ENCODE results near the gene FANCE.

Gene FANCE

DNA sequence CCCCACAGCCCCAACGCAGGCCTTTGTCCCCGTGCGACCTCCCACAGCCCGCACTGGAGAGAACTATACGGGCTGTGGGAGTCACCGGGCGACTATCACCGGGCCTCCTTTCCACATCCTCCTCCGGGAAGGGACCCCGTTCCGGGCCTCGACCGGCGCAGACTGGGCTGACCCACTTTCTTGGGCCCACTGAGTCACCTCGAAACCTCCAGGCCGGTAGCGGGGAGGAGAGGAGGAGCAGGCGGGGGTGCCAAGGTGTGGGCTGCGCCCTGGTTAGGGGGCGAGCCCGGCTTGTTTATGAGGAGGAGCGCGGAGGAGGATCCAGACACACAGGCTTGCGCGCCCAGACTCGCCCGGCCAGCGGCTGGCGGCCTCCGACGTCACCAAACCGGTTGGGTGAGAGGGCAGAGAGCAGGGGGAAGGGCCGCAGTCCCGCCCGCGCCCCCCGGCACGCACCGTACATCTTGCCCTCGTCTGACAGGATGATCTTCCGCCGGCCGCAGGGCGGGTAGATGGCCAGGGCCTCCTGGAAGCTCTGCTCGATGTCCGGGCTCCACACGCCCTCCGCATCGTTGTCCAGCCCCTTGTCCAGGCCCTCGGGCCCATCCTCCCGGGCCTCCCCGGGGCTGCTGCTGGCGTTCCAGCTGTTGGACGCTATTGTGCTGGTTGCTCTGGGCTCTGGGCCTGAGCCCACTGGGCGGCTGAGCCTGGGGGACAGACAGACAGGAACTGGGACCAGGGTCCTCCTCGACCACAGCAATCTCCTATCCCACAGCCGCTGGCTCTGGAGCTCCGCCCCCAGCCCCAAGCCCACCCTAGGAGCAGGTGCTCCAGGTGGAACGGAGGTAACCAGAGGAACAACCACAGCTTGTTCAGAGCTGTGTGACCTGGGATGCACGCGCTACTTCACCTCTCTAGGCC is 34.1 kb downstream of the FANCE start:
- DNase-seq = no peak

DNA sequence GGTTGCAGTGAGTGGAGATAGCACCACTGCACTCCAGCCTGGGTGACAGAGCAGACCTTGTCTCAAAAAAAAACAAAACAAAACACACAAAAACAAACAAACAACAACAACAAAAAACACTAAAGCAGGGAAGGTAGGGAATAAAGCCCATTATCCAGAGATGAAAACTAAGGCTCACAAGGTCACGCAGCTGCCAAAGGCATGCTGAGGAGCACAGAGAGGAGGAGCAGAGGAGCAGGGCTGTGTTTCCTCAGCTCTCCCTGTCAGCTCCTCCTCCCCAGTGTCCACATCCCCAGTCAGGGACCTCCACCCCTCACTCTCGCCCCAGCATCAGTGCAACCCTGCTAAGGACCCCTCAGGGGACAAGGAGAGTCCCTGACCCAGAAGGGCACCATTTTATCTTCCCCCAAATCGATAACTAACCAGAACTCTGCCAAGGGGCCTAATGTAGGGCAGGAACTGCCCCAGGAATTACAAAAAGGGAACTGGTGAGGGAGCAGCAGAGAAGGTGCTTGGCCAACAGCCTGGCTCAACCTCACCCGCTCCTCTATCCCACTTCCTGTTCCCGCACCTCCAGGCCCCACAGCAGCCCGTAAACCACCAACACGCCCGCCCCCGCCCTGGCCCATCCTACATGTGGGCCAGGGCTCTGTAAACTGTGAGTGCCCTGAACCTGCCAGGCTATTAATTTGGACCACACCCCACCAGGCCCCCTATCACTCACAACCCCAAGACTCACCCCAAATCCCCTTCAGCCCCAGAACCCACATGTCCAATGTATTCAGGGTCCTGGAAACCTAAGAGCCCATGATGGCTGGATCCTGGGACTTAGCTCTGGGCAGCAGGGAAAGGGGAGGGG is 35.7 kb downstream of the FANCE start:
- no peak for DNase-seq

DNA sequence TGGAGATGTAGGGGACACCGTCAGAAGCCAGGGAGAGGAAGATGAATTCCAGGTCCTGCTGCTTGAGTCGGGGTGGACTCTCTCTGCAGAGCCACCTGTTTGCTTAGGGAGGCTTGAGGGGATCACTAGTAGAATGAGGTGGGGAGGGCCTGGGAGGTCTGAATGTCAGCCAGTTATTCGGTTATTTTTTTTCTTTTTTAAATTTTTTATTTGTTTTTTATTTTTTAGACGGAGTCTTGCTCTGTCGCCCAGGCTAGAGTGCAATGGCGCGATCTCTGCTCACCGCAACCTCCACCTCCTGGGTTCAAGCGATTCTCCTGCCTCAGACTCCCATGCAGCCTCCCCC is 36.4 kb downstream of the FANCE start:
- DNase-seq = no peak

DNA sequence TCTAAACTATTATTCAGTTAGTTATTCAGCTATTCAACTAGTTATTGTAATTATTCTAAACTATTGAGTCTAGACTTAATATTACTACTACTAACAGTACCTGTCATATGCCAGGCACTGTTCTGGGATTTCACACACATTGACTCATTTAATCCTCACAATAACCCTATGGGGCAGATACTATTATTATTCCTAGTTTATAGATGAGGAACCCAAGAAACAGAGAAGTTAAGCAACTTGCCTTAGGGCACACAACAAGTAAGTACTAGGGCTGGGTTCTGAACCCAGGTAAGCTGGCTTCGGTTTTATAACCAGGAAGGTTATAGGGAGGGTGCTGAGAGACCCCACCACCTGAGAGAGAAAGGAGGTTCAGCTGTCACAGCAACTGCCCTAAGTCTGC is 36.9 kb downstream of the FANCE start:
- no peak for DNase-seq

DNA sequence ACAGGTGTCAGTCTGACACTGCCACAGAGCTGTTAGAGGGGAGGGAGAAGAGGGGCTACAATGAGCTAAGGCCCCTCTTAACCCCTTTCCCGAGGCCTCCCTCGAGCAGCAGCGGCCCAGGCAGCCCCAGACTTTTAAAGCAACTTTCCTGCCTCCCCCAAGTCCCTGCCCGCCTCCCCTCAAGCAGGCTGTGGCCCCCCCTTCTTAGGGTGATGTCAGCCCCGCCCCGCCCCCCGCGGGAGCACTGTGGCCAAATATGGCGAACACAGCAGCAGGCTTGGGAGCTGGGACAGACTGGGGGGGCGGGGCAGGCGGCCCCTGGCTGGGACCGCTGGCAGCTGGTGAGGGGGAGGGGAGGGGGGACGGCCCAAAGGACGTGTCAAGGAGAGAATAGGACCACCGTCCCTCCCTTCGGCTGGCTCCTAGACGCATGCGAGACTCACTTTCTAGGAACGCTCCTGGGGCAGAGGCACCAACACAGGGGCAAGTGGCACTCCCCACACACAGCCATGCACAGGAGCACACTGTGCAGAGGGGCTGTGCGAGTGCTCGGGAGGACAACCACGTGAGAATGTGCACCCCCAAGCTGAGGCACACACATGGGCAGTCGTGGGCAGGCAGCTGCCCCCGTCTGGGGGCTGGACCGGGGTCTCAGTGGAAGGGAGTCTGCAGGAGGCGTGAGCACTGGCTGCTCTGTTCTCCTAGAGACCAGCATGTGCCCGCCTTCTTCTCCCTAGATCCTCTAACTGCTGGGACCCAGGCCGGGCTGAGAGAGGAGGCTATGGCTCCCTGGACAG is 38.1 kb downstream of the FANCE start:
- DNase-seq = no peak

DNA sequence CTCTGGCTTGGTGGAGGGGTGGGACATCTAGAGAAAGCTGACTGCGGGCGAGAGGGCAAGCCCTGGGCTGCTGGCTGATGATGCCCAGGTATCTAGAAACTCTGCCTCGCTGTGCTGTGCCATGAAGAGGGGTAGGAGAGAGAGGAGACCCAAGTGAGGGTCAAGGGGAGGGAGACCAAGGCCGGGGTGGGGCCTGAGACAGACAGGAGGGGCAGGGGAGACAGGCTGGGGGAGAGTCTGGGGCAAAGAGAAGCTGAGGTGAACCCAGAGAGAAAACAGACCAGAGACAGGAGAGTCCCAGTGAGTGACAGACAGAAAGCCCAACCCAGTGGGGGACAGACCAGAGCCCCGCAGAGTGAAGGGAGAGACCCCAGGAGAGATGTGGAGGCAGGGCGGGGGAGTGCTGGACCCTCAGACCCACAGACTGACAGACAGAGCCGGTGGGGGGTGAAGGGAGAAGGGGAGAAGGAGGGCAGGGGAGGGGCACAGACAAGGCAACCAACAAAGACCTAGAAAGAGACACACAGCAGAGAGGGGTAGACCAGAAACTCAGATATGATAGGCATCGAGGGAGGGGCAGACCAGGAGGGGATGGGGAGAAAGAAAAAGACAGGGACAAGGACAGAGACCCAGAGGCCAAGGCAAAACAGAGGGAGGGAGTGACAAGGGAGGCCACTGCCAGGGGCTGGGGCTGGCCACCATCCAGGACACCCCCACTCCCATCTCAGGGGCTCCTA is 38.9 kb downstream of the FANCE start:
- no peak for DNase-seq

DNA sequence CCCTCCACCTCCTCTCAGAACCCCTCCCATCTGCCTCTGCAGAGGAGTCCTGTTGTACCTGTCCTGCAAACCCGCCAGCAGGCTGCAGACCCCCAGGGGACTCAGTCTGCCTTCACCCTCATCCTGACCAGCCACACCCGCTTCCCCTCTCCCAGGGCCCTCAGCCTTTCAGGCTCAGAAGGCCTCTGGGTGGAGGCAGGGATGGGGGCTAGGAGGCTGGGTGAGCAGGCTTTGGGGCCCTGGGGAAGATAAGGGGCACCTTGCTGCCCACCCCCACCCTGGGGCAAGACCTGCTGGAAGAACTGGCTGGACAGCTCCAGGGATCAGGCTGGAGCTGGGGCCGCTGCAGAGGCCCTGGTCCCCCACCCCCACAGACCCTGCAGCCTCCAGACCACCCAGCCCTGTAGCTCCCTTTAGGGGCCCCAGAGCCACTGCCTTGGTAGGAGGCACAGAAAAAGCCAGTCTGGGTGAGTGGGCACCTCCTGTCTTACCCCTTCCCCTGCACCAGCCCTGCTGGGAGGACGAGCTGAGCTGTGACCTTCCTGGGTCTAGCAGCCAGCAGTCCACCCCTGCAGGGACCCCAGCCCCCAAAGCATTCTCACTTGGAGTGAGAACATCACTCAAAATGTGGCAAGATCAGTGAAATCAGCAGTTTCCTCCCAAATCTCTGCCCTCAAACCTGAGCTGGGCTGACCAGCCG is 39.6 kb downstream of the FANCE start:
- no peak for DNase-seq

DNA sequence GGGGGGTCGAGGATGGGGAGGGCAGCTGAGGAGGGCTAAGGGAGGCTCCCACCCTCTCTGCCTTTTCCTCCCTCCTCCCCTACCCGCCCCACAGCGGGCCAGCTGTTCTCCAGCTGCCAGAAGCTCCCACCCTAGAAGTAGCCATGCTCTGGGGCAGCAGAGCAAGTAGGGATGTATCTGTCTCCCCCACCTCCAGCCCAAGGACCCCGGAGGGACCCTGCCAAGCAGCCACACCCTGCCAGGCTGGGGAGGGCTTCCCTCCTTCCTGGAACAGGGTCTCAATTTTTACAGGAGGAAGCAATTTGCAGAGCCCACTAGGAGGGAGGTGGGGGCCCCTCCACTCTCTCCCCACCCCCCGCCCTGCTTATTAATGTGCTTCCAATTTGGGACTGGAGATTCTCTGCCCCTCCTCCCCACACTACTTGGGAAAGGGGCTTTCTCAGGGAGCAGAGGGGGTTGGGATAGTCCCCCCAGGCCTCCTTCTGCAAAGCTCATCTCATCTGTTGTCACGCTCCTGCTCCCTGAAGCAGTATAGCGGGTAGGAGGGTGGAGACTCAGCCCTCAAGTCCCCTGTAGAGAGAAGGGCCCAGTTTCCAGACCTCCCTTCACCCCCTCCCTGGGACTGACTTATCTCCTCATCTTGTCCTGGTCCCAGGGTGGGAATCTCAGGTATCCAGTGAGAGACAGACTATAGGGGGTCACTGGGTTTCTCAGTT is 40.3 kb downstream of the FANCE start:
- no peak for DNase-seq

DNA sequence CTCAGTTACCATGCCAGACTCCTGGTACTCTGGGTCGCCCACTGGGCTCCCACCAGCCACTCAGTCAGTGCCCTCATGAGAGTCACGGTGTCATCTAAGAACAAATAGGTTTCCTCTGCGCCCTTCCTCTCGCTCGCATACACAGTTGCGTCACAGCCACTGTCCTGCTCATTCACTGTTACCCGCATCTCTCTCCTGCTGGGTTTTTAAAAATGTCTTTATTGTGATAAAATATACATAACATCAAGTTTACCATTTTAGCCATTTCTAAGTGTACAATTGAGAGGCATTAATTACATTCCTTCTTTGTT is 40.8 kb downstream of the FANCE start:
- DNase-seq = no peak

DNA sequence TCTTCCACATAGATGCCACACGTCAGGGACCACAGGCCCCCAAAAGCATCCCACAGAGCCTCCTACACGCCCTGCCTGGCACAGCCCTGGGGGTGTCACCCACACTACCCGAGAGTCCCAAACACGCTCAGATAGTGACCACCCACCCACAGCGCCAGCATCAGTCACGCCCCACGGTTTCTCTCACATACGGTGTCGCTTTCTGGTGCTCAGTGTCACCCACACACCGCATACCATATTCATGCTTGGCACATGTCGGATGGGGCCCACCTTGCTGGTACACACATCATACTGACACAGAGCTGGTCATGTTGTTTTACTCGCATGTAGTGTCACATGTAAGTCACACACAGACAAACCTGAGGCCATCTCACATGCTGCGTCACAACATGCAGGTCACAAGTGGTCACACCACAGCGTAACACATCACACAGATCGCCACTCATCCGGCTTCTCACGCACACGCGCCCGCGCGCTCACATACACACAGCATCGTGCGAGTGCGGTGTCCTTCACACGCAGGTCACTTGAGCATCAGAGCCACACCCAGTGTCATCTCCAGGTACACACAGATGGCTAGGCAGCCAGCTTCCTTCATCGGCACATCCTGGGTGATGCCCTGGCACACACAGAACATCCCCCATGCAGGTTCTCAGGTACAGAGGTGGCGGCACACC is 41.3 kb downstream of the FANCE start:
- no peak for DNase-seq

DNA sequence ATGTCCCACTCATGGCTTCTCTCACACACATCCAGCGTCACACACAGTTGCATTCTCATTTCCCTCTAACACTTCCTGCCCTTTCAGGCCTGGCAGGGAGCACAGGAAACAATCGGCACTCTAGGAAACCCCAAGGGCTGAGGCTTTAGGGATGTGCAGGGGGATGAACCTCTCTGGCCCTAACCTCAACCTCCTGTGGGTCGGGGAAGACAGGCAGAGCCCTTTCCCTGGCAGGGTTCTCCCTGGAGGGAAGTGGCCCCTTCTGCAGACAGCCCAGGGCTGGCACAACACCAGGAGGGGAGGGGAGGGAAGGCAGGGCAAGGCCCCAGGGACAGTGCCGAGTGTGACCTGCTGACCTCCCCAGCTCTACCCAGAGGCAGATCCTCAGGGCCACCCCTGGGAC is 42.0 kb downstream of the FANCE start:
- DNase-seq = no peak

DNA sequence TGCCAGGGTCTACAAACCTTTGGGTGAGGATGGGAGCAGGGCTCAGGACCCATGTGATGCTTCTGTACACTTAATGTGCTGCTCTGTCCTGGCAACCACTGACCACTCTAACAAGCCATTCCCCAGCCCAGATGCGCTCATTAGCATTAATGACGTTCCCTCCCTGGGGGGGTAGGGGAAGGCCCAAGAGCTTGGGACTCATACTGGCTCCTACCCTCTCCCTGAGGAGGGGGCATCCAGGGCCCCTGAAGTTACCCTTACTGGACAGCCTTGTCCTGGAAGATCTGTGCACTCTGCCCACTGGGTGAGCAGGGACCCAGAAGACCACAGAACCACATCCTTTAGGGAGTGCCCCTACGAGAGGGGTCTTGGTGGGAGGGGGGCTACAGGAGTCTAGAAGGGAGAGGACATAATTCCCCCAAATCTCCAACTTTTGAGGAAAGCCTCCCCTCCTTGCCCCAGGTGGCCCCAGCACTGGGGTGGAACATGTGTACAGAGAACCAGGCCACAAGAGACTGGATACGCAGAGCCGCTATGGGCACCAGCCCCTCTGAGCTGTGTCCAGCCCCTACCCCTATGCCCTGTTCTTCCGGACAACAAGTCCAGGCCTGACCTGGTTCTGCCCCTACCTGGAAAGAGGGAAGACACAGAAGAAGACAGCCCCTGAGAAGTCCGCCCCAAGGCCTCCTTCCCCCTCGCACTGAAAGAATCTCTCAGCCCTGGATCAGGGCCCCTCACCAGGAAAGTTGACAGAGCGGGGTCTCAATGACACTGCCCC is 43.3 kb downstream of the FANCE start:
- no peak for DNase-seq

DNA sequence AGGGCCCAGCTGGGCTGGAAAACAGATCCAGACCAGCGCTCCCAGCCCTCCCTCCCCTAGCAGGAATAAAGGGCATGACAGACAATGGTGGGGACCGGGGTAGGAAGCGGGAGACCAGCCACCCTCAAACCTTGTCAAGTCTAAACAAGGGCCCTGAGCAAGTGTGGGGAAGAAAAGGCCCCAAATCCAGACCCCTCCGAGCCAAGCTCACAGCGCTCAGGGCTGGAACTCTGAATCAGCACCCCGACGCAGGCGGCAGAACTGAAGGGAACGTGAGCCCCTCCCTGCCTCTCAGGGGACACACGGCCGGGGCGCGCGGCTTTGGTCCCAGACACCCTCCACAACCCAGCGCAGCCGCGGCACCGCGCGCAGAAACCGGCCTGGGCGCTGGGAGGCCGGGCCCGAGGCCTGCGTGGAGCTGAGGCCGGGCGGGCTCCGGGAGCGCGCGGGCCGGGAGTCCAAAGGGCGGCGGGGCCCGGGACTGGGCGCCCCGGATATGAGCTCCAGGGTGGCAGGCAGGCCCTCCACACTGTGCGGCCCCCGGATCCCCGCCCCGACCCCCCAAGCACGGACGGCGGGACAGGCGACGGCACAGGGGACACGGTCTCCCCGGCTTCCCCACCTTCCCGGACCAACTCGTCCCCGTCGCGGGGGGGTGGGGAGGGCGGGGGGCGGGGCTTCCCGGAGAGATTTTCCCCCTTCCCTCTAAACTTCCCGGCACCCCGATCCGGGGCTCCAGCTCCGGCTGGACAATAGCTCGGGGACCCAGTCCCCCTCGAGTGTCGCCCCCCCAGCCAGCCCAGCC is 44.1 kb downstream of the FANCE start:
- peak in 1 of 2 experiments; percentile 31 for DNase-seq

DNA sequence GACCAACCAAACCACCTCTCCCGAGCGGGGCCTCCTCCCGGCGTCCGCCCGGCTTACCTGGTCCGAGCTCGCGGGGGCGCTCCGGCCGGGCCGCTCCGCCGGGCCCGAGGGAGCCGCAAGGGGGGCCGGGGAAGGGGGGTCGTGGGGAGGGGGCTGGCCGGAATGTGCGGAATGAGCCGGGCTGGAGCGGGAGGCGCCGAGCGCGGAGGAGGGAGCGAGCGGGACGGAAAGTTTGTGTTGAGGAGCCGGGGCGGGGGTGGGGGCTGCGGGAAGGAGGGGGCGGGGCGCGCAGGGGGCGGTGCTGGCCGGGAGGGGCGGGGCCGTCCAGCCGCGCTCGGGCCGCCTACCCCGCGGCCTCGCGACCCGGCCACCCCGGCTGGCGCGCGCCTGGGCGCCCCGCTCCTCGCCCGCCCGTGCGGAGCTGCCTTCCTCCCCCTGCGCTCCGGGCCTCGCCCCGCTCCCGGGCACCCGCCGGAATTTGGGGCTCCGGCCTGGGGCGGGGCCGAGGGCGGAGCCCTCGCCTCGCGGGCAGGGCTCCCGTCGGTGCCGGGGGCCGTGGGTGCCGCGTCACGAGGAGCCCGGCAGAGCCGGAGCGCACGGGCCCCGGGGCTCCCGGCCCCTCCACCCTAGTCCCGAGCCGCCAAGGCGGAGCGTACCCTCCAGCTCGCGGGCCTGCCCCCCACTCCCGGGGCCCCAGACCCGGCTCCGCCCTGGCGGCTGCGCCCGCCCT is 44.9 kb downstream of the FANCE start, which contains the start of gene TEAD3:
TSS of gene TEAD3 (minus strand) at position 239 of the 730 bp plus-strand sequence.
- peak in 1 of 2 experiments; percentile 40 for DNase-seq

DNA sequence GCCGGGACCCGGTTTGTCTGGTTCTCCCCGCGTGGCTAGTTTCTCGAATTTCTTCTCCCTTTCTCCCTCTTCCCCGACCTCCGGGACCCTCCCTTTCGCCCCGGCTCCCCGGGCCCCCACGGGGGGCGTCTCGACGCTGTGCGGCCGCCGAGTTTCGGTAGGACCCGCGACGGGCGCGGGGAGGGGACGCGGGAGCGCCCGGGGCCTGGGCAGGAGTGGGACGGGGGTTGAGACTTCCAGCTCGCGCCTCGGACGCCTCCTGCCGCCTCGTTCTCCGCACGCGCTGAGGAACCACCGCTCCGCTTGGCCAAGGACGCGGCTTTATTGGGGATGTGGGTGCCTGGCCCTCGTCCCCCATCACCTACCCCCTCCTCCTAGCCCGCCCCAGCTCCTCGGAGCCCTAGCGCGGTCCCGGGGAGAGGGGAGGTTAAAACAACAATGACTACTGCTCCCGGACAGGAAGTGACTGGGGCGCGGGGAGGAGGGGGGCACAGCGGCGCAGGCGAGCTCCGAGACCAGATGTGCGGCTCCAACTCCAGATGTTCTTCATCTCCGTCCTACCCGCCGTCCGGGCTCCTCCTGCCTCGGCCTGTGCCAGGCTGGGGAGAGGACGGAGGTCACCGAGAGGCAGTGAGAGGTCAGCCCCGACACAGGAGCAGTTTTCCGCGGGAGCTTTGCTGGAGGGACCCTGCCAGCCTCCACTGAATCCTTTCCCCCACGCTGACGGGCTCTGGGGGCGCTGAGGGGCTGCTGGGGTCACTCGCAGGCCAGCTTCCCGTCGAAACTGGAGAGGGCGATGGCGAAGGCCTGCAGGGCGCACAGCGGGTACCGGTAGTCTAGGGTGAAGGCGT is 45.7 kb downstream of the FANCE start:
- DNase-seq = peak in 1 of 2 experiments; percentile 43

DNA sequence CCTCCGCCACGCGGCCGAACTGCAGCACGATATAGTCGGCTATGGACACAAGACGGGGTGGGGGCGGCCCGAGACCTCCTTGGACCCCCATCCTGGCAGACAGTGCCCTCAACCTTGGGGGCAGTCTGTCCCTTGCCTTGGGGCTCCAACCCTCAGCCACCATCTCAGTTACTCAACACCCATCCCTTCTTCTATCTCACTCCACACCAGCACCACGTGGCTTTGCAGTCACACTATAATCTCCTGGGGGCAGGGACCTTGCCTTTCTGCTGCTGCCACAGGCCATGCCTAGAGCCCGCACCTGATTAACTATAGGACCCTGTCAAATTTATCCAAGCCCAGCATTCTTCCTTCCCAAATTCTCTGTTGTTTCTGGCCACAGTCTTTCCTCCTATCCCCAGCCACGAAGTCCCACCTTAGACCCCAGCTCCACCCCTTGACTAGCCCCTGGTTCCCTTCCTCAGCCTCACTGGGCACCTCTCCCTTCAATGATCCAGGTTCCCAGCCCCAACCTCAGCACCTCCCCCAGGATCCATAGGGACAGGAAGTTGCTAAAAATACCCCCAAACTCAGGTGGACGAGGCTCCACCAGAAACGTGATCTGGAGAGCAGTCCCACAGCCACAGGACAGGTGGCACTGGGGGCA is 46.4 kb downstream of the FANCE start:
- DNase-seq = no peak

DNA sequence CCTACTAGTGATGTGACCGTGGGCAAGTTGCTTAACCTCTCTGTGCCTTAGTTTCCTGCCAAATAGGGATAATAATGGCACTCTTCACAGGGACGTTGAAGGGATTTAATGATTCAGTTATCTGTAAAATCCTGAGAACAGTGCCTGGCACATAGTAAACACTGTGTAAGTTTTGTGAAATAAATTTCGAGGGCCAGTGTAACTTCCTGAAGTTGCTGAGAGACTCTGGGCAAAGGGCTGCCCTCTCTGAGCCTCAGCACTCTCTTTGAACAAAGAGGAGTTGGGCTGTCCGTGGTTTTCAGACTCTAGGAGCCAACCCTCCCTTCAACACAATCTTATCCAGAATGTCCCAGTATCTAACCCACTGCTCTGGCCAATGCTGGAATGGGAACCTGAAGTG is 47.2 kb downstream of the FANCE start:
- DNase-seq = no peak

All from SW 1271 (cell line).